Measurements from ENCODE around the gene DRC7.

DRC7 gene

GRCh38 chr16:57734308-57734924, 39.8 kb downstream of the DRC7 start:
- no peak for DNase-seq (ENCODE audit: low read depth)
- H3K4me3 ChIP-seq (ENCODE audit: control insufficient read depth, low read depth, low read length): peak overlapping the region; percentile 72
- no peak for TF ChIP-seq CTCF (conservative IDR thresholded peaks at IDR 0.05; ENCODE audit: control insufficient read depth, insufficient read depth, low read depth, low read length)

GRCh38 chr16:57734925-57735754, 40.5 kb downstream of the DRC7 start:
- no peak for TF ChIP-seq CTCF (conservative IDR thresholded peaks at IDR 0.05; ENCODE audit: control insufficient read depth, insufficient read depth, low read depth, low read length)
- peak overlapping the region; percentile 72 for H3K4me3 ChIP-seq (ENCODE audit: control insufficient read depth, low read depth, low read length)

GRCh38 chr16:57735755-57736418, 41.3 kb downstream of the DRC7 start, which contains the start of gene KATNB1:
Gene KATNB1 (plus strand): TSS chr16:57735770. CDS start chr16:57737244, 1,474 bp downstream.
- TF ChIP-seq CTCF (conservative IDR thresholded peaks at IDR 0.05; ENCODE audit: control insufficient read depth, insufficient read depth, low read depth, low read length): no peak
- DNase-seq (ENCODE audit: low read depth): peak; percentile 7
- peak within 1 kb of the TSS; percentile 72 for H3K4me3 ChIP-seq (ENCODE audit: control insufficient read depth, low read depth, low read length)

More at GRCh38 chr16:57734925-57735754, 40.5 kb downstream of the DRC7 start:
- DNase-seq (ENCODE audit: low read depth): peak; percentile 100

GRCh38 chr16:57736419-57737351, 42.1 kb downstream of the DRC7 start:
- peak; percentile 9 for TF ChIP-seq CTCF (conservative IDR thresholded peaks at IDR 0.05; ENCODE audit: control insufficient read depth, insufficient read depth, low read depth, low read length)
- peak; percentile 75 for DNase-seq (ENCODE audit: low read depth)
- peak overlapping the region; percentile 72 for H3K4me3 ChIP-seq (ENCODE audit: control insufficient read depth, low read depth, low read length)

- no peak for TF ChIP-seq CTCF (conservative IDR thresholded peaks at IDR 0.05; ENCODE audit: control insufficient read depth, insufficient read depth, low read depth, low read length)
- no peak overlapping the region for H3K4me3 ChIP-seq (ENCODE audit: control insufficient read depth, low read depth, low read length)
- no peak for DNase-seq (ENCODE audit: low read depth)
Observed at GRCh38 chr16:57738844-57739243, 44.2 kb downstream of the DRC7 start.
